ENCODE results near the gene PES1.

- TF ChIP-seq CTCF (conservative IDR thresholded peaks at IDR 0.05; ENCODE audit: low read length) (no peak), EZH2phosphoT487 (IDR thresholded peaks at IDR 0.05; ENCODE audit: borderline replicate concordance) (no peak)
Measured at GRCh38 chr22:30555282-30556210, 36.2 kb downstream of the PES1 start.
